Right kidney (tissue), 1 donor: ENCODE results near the gene UBE3B.

Experiments
- DNase-seq: peaks from one replicate; pipeline ENCODE4 v3.0.0-alpha.2; 2016

Gene UBE3B

GRCh38 chr12:109497675-109498074, 20.2 kb downstream of the UBE3B start:
- DNase-seq, result no peak

- no peak for DNase-seq
These were observed 23.2 kb downstream of the UBE3B start for GRCh38 chr12:109500406-109501185.

GRCh38 chr12:109501299-109501698, 23.9 kb downstream of the UBE3B start:
- DNase-seq, result no peak

- DNase-seq, result no peak
These were observed 24.9 kb downstream of the UBE3B start for GRCh38 chr12:109502332-109502731.

- no peak for DNase-seq
These were observed 26.2 kb downstream of the UBE3B start for GRCh38 chr12:109503611-109504010.

- no peak for DNase-seq
These were observed 26.6 kb downstream of the UBE3B start for GRCh38 chr12:109504068-109504467.

- DNase-seq, result no peak
These were observed 32.8 kb downstream of the UBE3B start for GRCh38 chr12:109510196-109510595.

- no peak for DNase-seq
These were observed 35.2 kb downstream of the UBE3B start for GRCh38 chr12:109512608-109513007.

GRCh38 chr12:109513051-109513450, 35.6 kb downstream of the UBE3B start:
- no peak for DNase-seq

GRCh38 chr12:109513977-109514376, 36.5 kb downstream of the UBE3B start:
- no peak for DNase-seq

- no peak for DNase-seq
These were observed 40.2 kb downstream of the UBE3B start for GRCh38 chr12:109517619-109518018.

- peak; percentile 23 for DNase-seq
These were observed 41.6 kb downstream of the UBE3B start for GRCh38 chr12:109518820-109519665.

GRCh38 chr12:109519787-109520186, 42.4 kb downstream of the UBE3B start:
- no peak for DNase-seq

- DNase-seq, result no peak
These were observed 44.4 kb downstream of the UBE3B start for GRCh38 chr12:109521831-109522230.

- no peak for DNase-seq
These were observed 45.6 kb downstream of the UBE3B start for GRCh38 chr12:109523071-109523470.

- DNase-seq, result no peak
These were observed 46.1 kb downstream of the UBE3B start for GRCh38 chr12:109523504-109523903.

- DNase-seq, result no peak
These were observed 47.2 kb downstream of the UBE3B start for GRCh38 chr12:109524466-109525278.

GRCh38 chr12:109525279-109525585, 47.8 kb downstream of the UBE3B start:
- DNase-seq, result no peak

- DNase-seq, result no peak
These were observed 50.2 kb downstream of the UBE3B start for GRCh38 chr12:109527489-109528123.

- DNase-seq, result no peak
These were observed 52.5 kb downstream of the UBE3B start for GRCh38 chr12:109529691-109530640.

GRCh38 chr12:109531411-109531810, 54.0 kb downstream of the UBE3B start:
- DNase-seq, result no peak
